HG02642 (cell line): Measurements from ENCODE around the gene AOC3.

Experiments used
- ATAC-seq: cut with Tn5 transposase; IDR thresholded peaks from one replicate; pipeline ENCODE4 v1.9.1; 2021; ENCODE audit warnings: mild to moderate bottlenecking; ENCODE audit not compliant: unreplicated experiment, poor library complexity

AOC3 gene

DNA sequence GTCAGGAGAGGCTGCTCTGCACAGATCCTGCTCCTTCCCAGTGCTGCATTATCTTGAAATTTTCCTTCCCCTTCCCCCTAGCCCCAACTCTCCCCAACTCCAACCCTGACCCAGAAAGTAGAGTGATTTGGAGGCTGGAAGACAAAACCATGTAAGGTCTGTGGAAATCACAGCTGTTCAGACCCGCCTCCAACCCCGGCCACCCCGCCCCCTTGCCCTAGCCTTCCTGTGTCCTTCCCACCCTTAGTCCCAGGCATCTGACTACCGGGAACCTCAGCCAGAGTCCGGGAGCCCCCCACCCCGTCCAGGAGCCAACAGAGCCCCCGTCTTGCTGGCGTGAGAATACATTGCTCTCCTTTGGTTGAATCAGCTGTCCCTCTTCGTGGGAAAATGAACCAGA lies at the start of gene AOC3:
Gene AOC3, plus strand, starts transcription at position 246 of the 400 bp plus-strand sequence. Its CDS starts 145 bp downstream, at position 391.
- no peak for ATAC-seq

DNA sequence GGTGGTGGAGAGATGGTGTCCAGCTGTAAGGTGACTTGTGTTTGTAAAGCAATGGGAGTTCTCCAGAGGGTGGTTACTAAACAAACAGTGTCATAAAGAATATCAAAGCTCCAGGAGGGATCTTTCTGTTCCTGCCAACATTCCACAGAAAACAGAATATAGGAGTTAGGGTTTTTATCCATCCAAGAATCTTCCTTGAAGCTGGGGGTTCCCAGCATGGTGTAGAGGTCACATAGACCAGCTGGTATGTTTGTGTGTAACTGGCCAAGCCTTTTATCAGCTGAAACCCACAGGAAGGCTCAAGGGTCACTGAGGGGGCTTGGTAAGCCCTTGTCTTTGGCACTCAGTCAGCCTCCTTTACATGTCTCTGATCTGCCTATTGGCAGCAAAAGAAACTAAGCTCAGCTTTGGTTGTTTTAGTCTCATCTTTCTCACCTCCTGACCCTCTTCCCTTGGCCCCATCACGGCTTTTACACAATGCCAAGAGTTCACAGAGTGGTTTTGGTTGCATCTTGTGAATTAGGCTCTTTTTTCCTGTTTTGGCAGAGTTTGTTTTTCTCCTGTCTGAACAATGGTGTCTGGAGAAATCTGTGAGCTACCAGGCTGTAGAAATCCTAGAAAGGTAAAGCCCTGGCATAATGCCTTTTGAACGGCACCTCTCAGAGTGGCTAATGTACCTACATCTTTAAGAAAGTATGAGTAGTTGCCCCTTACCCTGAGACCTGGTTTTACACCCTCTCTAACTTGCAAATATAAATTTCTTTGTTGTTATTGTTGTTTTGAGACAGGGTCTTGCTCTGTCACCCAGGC lies 47.7 kb upstream of the AOC3 start:
- ATAC-seq: no peak

DNA sequence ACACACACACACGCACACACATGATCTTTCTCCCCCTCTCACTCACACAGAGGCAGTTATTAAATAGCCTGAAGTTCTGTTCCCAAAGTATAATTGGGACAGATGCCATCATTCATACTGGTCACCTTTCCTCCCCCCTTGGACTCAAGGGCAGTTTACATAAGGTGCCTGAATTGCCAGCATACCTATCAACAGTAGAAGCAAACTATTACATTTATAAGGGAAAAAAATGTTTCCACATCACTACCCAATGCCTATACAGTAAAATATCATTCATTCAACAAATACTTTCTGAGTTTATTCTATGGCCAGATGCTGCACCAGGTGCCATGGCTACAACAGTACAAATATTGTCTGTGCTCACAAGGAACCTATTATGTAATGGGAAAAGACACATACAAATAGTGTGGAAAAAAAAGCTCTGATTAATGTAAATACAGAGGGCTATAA lies 46.1 kb upstream of the AOC3 start:
- no peak for ATAC-seq

- ATAC-seq: no peak
These were observed 44.8 kb upstream of the AOC3 start for GRCh38 chr17:42806249-42806648.

GRCh38 chr17:42809250-42809649 lies 41.7 kb upstream of the AOC3 start:
- no peak for ATAC-seq

DNA sequence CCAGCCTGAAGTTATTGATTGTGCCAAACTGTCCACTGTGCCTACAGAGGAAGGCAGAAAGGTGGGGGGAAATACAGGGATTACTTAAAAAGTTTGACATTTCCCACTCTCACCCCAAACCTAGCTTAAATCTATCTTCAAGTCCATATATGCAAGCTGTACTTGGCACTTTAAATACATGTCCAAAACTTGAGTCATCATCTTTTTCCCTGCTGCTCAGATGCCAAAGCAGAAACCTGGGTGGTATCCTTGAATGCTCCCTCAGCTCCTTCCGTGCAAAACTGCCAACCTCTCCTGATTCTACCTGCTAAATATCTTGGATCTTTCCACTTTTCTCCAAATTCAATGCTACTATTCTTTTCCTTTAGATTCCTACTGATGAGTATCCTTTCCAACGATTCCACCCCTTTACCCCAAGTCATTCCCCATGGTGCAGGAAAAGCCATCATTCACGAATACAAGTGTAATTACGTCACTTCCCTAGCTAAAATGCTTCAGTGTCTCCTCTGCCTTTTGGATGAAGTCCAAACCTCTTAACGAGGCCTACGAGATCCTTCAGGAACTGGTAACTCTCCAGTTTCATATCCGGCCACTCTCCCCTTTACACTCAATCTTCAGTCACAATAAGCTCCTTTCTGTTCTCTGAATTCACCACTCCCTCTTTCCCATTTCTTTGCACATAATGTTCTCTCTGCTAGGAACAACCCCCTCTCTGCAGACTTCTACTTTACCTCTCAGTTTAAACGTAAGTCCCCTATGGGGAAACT lies 36.2 kb upstream of the AOC3 start:
- ATAC-seq: no peak

DNA sequence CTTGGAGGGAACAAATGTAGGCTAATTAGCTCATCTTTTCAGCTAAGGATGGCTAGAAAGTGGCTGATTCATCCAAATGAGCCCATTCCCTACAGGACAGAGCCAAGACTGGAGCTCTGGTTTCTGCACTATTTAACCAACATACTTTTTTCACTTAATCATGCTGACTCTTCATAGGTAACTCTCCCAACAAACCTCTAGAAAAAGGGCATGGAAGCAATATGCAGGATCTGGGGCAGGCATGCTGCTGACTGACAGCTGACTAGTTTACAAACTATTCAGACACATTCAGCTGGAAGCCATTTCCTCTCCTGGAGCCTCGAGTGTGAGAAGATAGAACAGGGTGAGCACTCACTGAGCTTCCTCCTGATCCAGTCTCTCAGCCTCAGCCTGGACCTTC lies 33.1 kb upstream of the AOC3 start:
- no peak for ATAC-seq

DNA sequence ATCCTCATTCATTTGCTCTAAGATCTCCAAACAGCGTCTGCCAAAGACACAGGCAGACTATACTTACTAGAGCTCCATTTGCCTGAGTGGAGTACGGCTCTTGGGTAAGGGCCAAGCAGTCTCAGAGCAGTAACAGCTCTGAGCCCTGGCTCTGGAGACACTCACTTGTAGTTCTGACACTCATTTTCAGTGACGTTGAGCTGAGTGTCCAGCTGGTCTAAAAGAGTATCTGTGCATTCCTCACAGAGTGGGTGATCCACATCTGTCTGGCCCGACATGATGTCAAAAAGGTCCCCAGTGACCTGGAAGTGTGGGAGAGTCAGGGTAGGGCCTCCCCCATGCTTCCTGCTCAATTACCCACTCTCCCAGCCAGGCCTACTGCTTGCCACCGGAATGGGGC lies 32.6 kb upstream of the AOC3 start:
- no peak for ATAC-seq

- no peak for ATAC-seq
These were observed 31.0 kb upstream of the AOC3 start for GRCh38 chr17:42819939-42820535.

DNA sequence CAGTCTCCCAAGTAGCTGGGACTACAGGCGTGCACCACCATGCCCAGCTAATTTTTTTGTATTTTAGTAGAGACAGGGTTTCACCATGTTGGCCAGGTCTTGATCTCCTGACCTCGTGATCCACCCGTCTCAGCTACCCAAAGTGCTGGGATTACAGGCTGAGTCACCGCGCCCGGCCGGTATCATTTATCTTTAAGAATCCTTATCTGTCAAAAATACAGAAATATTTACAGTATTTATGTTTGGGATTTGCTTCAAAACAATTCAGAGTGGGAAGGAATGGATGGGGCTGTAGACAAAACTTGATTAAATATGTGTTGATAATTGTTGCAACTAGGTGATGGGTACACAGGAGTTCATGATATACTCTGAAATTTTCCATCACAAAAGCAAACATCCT lies 29.8 kb upstream of the AOC3 start:
- ATAC-seq: no peak

GRCh38 chr17:42827472-42827871 lies 23.5 kb upstream of the AOC3 start:
- ATAC-seq: no peak

GRCh38 chr17:42830971-42831370 lies 20.0 kb upstream of the AOC3 start:
- no peak for ATAC-seq

- ATAC-seq: peak; percentile 5
These were observed 18.6 kb upstream of the AOC3 start for GRCh38 chr17:42832213-42832933.

DNA sequence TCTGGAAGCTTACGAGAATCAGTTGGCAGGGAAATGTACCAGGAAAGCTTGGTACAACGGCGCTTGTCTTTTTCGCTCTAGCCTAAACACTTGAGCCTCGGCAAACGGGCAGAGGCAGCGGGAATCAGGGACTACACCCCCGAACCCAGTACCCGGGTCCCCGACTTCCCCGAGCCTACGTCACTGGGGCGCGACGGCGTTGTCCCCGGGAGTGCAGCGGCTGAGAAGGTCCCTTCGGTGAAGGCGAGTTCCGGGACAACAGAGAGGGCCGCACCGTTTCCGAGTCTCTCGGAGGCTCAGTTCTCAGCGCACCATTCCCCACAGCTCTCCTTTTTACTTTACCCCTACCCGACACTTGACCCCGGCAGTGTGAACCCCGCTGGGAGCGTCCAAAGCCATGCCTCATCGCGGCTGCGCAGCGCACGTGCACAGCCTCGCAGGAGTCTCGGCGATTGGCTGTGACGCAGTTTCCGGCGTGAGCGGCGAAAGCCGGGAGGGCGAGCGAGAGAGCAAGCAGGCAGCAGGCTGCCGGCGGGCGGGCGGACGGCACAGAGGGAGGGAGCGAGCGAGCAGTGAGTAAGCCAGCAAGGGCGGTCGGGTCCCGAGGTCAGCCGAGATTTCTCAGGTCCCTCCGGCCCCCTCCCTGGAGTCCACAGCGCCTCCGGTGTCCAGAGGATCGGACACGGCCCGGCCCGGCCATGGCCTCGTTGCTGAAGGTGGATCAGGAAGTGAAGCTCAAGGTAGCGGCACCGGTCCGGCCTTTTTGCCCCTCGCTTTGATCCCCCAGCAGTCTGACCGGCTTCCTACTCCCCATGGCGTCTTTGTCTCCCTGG lies 17.8 kb upstream of the AOC3 start, which contains the start of gene PSME3:
Gene PSME3, plus strand, starts transcription at position 464 of the 833 bp plus-strand sequence. Its CDS starts 235 bp downstream, at position 699.
- ATAC-seq: peak; percentile 88

GRCh38 chr17:42833767-42834422 lies 17.1 kb upstream of the AOC3 start:
- ATAC-seq: peak; percentile 9

DNA sequence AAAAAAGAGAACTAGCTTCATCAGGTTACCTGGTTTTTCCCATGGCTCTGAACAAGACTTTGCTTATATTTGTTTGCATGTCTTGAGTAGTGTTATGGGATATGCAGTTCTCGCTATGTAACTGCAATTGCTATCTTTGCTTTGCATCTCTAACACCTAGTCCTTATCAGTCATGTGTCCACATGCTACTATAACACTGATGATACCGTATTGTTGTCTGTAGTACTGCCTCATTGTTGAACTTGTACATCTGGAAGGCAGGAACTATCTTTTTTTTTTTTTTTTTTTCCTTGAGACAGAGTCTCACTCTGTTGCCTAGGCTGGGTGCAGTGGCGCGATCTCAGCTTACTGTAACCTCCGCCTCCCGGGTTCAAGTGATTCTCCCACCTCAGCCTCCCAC lies 15.3 kb upstream of the AOC3 start:
- no peak for ATAC-seq

DNA sequence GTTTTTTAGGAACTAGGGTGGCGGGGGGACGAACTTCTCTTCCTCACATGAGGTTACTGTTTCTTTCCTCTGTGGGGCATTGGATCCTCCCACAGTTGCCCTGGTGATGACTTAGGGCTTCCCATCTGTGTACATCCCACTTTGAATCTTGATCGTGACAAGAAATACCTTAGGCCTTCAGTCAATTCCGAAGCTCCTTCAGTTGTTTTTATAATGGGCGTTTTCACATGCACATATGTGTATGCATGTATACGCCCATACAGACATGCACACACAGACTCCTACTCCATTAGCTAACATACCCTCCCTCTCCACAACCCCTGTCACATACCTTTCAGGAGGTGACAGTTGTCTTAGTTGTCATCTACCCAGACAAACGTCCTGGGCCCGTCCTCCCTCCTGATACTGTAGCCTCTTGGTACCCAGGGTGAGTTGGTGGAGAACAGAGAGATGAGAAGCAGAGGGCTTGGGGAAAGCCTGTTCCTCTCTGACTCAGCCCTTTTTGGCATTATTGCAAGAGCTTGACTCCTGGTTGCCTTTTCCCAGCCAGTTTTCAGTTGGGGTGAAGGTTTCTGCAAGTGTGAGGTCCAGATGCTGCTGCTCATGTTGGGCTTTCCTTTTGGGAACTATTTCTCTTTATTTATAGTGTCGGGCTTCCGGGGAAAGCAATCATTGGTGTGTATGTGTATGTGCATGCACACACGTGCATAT lies 8.9 kb upstream of the AOC3 start:
- ATAC-seq: no peak

DNA sequence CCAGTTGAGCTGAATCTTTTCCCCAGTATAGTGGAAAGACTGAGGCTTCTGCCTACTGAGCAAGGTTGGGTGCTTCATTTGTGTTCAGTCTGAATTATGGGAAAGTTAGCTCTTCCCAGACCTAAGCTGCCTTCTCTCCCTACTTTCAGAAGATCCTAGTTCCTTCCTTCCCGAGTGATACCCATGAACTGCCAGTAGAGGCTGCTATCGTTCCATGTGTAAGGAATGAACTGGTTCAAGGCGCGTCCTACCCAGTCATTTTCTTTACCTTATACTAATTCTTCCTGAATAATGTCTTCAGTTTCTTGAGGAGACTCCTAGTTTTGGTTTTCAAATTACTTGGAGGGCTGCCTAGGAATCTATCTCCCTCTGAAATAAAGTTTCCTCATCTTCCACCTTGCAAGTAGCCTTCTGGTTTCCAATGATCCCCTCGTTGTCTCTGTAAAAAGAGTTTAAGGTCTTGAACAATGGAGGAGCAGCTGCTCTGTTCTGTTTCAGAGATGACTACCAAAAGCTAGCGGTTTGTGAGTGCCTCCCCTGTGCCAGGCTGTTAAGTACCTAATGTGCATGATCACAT lies 7.6 kb upstream of the AOC3 start:
- ATAC-seq: no peak
